H54 (cell line): Measurements from ENCODE around the gene SP8.
A peak's percentile ranks its signal among the peaks of the same experiment; 100 is the strongest.
"Not testable (repeated sequence)": the region's sequence is repeated elsewhere in the genome, so short reads cannot be mapped to it uniquely, and the experiment has no call there.

Source experiments
- DNase-seq: peaks from one replicate; pipeline ENCODE4 v3.0.0; 2011; ENCODE audit warnings: low spot score, mixed read lengths; ENCODE audit not compliant: insufficient read length
- FAIRE-seq: peaks from 3 replicates; lab custom pipeline; 2011; peaks lifted over from hg19 to GRCh38; lab: Jason Lieb, UNC
- POLR2A ChIP-seq: IDR thresholded peaks from 2 replicates; pipeline ENCODE4 v1.6.1; 2011; ENCODE audit warnings: low read depth, mild to moderate bottlenecking, low read length

Gene SP8

DNA sequence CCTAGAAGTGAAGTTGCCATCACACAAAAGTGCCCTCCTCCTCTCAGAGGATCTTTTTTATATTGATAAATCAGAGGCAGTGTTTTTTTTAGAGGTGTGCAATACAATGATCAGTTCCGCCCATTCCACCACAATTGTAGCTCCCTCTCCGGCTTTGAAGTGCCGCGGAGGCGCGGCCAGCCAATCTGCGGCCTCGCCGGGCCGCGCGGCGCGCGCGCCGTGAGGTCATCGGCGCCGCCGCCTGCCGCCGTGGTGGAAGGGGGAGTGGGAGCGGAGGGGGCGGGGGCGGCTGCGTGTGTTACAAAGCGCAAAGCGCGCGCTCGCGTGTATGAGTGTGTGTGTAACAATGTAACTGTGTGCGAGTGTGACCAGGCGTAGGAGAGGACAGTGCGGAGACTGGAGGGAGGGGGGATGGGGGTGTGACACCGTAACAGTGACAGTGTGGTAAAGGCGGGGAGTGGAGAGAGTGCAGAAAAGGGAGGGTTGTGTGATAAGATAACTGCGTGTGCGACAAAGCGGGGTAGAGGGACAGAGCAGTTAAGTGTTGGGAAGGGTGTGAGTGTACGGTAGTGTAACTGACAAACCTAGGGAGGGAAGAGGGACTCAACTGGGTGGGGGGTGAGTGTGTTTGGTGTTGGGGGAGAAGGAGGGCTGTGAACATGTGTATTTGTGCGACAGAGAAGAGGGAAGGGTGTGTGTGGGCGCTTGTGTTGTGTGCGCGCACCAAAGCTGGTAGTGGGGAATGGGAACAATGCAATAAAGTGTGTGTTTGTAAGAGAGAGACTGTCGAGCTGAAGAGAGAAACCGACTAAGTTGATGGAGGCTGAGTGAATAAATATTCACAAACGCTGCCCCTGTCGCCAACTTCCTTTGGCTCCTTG, at the start of gene SP8:
SP8 (minus strand) TSS at position 108 of the 881 bp plus-strand sequence; CDS start at position 20, 88 bp downstream.
- DNase-seq (peak; percentile 95), FAIRE-seq (no peak)
- TF ChIP-seq POLR2A: no peak

DNA sequence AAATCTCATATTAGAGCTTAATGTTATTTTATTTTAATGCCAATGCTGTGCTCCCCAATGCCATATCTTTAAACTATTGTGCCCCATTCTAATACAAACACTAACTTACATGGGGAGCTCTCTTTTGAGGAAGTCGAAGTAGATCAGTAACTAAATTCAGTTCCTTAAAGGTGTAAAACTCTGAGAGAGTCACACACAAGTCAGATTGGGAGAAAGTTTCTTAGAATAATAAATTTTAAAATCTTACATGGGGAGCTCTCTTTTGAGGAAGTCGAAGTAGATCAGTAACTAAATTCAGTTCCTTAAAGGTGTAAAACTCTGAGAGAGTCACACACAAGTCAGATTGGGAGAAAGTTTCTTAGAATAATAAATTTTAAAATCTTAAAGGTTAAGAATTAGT, 49.7 kb upstream of the SP8 start:
- DNase-seq, FAIRE-seq: not testable (repeated sequence)

DNA sequence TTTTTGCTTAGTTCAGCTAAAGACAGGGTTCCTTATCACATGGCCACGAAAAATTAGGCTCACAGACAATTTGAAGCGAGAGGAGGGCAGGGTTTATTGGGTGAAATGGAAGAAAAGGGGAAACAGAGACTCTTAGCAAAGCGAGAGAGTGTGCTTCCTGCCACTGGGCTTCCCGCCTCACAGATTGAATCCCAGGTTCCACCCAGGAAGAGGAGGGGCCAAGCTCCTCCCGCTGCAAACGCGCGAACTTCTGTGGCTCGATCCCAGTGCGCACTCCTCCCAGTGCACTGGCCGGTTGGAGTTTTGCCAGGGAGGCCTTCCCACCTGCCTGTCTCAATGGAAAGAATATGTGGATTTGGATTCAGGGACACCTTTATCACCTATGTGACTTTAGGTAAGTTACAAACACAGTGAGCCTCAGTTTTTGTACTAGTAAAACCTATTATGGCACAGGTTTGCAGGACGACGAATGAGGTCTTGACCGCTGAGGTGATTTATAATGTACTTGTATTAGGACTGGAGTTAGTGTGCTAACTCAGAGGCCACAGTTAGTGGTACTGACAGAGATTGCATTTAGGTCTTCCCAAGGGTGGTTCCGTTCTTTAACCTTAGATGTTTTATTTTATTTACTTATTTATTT, 48.5 kb upstream of the SP8 start:
- no peak for TF ChIP-seq POLR2A
- FAIRE-seq (no peak), DNase-seq (no peak)

GRCh38 chr7:20834656-20835055, 48.0 kb upstream of the SP8 start:
- FAIRE-seq: no peak
- no peak for TF ChIP-seq POLR2A
- DNase-seq: no peak

DNA sequence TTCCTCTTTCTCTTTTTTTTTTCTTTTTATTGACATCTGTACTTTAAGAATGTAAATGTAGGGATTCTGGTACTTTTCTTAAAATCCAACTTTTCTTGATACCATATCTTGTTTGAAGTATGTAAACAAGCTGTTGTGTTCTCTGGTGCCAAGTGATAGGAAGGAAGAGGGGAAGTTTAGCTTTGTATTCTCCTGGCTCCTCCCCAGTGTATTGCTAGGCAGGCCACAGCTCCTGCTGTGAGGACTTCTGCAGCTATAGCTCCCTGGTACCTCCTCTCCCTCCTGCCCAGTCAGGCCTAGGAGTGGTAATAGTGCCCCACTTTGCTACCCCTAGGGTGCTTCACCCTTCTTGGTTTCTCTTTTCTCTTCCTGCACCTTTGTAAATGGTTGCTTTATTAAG, 45.3 kb upstream of the SP8 start:
- no peak for TF ChIP-seq POLR2A
- DNase-seq (no peak), FAIRE-seq (no peak)

- DNase-seq (no peak), FAIRE-seq (no peak)
- no peak for TF ChIP-seq POLR2A
Measured at GRCh38 chr7:20831451-20831850, 44.8 kb upstream of the SP8 start.

DNA sequence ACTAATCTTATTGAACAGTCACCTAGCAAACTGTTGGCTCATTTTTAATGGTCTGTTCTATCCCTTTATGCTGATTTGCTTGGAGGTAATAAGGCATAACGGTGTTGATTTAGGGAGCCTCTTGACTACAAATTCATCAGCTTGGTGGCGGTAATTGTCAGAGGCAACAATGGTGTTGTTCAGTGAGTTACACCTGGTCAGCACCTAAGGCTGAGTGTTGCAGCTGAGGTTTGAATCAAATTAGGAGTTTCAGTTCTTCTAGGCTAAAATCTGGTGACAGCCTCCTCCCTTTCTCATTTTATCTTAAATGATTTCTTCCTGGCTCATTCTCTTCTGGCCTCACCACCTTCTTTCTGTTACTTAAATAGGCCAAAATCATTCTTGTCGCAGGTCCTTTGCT, 42.3 kb upstream of the SP8 start:
- no peak for TF ChIP-seq POLR2A
- no peak for DNase-seq
- FAIRE-seq: no peak

GRCh38 chr7:20827172-20827571, 40.5 kb upstream of the SP8 start:
- DNase-seq (no peak), FAIRE-seq (no peak)
- no peak for TF ChIP-seq POLR2A

GRCh38 chr7:20826243-20826642, 39.6 kb upstream of the SP8 start:
- no peak for DNase-seq
- no peak for FAIRE-seq
- TF ChIP-seq POLR2A: no peak

DNA sequence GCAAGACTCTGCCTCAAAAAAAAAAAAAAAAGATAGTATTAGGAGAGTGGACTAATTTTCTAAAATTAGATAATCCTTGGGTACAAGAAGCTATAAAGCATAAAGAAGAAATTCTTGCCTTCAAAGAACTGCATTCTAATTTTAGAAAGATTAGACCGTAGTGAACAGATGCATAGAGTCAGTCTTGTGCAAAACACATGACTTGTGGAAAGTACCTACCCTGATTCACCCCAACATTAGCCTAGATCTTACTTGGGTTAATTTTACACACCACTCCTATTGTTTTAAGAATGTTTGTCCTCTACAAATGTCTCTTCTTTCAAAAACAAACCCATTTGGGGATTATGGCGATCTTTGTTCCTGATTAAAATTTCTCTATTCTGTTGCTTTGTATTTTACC, 38.9 kb upstream of the SP8 start:
- DNase-seq (no peak), FAIRE-seq (no peak)
- TF ChIP-seq POLR2A: no peak

DNA sequence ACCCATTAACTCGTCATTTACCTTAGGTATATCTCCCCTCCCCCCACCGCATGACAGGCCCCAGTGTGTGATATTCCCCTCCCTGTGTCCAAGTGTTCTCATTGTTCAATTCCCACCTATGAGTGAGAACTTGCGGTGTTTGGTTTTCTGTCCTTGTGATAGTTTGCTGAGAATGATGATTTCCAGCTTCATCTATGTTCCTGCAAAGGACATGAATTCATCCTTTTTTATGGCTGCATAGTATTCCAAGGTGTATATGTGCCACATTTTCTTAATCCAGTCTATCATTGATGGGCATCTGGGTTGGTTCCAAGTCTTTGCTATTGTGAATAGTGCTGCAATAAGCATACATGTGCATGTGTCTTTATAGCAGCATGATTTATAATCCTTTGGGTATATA, 34.7 kb upstream of the SP8 start:
- not testable (repeated sequence) for DNase-seq, FAIRE-seq

DNA sequence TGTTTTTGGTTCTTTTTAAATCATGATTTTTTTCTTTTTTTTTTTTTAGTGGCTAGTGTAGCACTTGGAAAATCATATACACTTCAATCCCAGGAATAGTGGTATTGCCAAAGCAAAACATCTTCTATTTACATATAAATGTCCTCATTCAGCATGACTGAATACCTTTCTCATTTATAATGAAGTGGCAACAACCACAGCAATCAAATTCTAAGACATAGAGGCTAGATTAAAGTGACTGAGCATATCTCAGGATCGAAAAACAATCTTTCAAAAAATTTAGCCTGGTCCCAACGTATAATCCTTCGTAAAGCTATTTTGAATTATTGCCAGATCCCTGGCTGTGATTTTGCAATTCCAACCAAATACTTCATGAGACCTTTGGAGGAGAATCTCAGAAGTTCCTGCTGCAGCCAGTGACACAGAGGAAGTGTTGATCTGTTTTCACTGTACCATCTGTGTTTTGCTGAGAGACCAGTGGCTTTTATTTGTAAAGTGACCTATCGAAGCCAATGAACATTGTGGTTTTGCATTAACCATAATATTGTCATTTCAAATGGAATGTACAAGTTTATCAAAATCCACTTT, 29.8 kb upstream of the SP8 start:
- TF ChIP-seq POLR2A: no peak
- FAIRE-seq (no peak), DNase-seq (no peak)

DNA sequence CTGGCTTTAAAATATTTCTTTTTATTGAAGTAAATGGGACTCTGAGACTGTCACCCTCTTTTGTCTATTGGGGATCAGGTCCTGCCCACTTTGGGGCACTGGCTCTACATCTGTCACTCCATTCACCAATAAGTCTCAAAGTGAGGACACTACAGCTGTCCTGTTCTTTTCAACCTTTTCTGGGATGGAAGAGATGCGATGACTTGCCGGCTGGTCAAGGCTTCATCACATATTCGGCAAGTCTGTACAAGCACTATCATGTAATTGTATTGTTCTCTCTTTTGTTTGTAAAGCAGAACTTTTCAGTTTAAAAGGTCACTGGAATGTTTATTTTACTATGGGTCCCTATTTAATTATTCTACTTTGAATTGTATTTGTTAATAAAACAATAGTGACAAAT, 17.7 kb upstream of the SP8 start:
- no peak for TF ChIP-seq POLR2A
- no peak for FAIRE-seq

DNA sequence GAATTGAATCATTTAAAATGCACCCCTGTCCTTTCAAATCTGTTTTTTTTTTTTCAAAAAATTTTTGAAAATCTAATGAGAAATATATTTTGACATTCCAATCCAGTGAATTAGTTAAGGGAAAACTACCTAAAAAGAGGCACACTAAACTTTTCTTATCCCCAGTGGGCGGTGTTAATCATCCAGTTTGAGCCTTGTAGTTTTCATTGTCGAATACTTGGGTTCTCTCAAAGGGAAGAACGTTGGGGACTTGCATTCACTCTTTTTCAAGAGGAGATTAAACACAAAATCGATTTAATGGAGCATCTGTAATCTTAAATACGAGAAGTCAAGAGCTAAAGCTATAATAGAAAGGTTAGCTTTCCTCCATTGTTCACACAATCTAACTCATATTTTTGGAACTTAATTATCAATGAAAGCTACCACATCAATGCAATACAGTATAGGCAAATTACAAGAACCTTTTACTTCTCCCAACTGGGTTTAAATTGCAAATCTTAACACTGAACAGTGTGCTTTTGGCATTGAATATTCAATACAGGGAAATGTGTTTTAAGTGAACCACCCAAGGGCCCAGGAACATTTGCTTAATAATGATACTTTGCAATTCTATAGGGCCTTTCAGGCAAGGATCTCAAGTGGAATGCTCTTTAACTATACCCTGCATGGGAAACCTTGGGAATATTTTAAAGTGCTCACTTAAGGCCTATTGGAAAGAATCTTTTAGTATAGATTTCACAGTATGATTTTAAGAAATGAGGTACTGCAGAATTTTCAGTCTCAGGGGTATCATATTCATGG, 13.1 kb upstream of the SP8 start:
- TF ChIP-seq POLR2A: no peak
- DNase-seq (no peak), FAIRE-seq (no peak)

More for the DNA sequence above, 17.7 kb upstream of the SP8 start:
- no peak for DNase-seq
